ENCODE results near the gene IL2RG.

IL2RG gene

GRCh38 chrX:71107762-71108360 is 3.5 kb downstream of the IL2RG start:
- no peak for DNase-seq (ENCODE audit: low spot score)

- no peak for DNase-seq (ENCODE audit: low spot score)
Observed at GRCh38 chrX:71107245-71107644, 4.1 kb downstream of the IL2RG start.

GRCh38 chrX:71106427-71106826 is 5.0 kb downstream of the IL2RG start, which contains the start of gene CXorf65:
Gene CXorf65, minus strand, starts transcription at chrX:71106740. Its CDS starts 184 bp downstream, at chrX:71106556.
- no peak for DNase-seq (ENCODE audit: low spot score)

GRCh38 chrX:71105628-71106027 is 5.7 kb downstream of the IL2RG start:
- DNase-seq (ENCODE audit: low spot score) = no peak

GRCh38 chrX:71103110-71103983 is 8.0 kb downstream of the IL2RG start:
- no peak for DNase-seq (ENCODE audit: low spot score)

GRCh38 chrX:71102292-71102691 is 9.1 kb downstream of the IL2RG start:
- no peak for DNase-seq (ENCODE audit: low spot score)

- no peak for DNase-seq (ENCODE audit: low spot score)
Observed at GRCh38 chrX:71100581-71101505, 10.5 kb downstream of the IL2RG start.

- DNase-seq (ENCODE audit: low spot score) = no peak
Observed at GRCh38 chrX:71099736-71100135, 11.6 kb downstream of the IL2RG start.

GRCh38 chrX:71098951-71099506 is 12.3 kb downstream of the IL2RG start:
- DNase-seq (ENCODE audit: low spot score) = no peak

- peak; percentile 25 for DNase-seq (ENCODE audit: low spot score)
Observed at GRCh38 chrX:71098302-71098701, 13.1 kb downstream of the IL2RG start.

GRCh38 chrX:71096760-71097032 is 14.7 kb downstream of the IL2RG start:
- no peak for DNase-seq (ENCODE audit: low spot score)

- no peak for DNase-seq (ENCODE audit: low spot score)
Observed at GRCh38 chrX:71095981-71096759, 15.2 kb downstream of the IL2RG start.

GRCh38 chrX:71095555-71095980 is 15.8 kb downstream of the IL2RG start, which contains the start of gene FOXO4:
Gene FOXO4, plus strand, starts transcription at chrX:71095851. Its CDS starts 678 bp downstream, at chrX:71096529.
- DNase-seq (ENCODE audit: low spot score) = peak; percentile 87

- no peak for DNase-seq (ENCODE audit: low spot score)
Observed at GRCh38 chrX:71095033-71095432, 16.3 kb downstream of the IL2RG start.

- no peak for DNase-seq (ENCODE audit: low spot score)
Observed at GRCh38 chrX:71091263-71091662, 20.1 kb downstream of the IL2RG start.

GRCh38 chrX:71085900-71086299 is 25.5 kb downstream of the IL2RG start:
- DNase-seq (ENCODE audit: low spot score) = no peak

GRCh38 chrX:71082822-71083221 is 28.6 kb downstream of the IL2RG start:
- no peak for DNase-seq (ENCODE audit: low spot score)

- DNase-seq (ENCODE audit: low spot score) = no peak
Observed at GRCh38 chrX:71082124-71082647, 29.2 kb downstream of the IL2RG start.

GRCh38 chrX:71081330-71082123 is 29.9 kb downstream of the IL2RG start:
- DNase-seq (ENCODE audit: low spot score) = no peak

- no peak for DNase-seq (ENCODE audit: low spot score)
Observed at GRCh38 chrX:71070531-71070930, 40.8 kb downstream of the IL2RG start.
